Measurements from ENCODE around the gene DCTN2. TPM values are rescaled to one million over a fixed set of nuclear protein-coding genes. Genes with fewer than 3 reads are reported as not detected.

DCTN2 gene
- total and polyA plus RNA-seq, 8 donors: 104 to 162 (median 155) TPM

GRCh38 chr12:57550641-57551549 lies 3.9 kb upstream of the DCTN2 start:
- DNase-seq: no peak
- ATAC-seq: no peak
- intact Hi-C loops (cut with DNase I): no loop called here
- no peak overlapping the region for H3K4me3 ChIP-seq
- TF ChIP-seq, protein P1, sequence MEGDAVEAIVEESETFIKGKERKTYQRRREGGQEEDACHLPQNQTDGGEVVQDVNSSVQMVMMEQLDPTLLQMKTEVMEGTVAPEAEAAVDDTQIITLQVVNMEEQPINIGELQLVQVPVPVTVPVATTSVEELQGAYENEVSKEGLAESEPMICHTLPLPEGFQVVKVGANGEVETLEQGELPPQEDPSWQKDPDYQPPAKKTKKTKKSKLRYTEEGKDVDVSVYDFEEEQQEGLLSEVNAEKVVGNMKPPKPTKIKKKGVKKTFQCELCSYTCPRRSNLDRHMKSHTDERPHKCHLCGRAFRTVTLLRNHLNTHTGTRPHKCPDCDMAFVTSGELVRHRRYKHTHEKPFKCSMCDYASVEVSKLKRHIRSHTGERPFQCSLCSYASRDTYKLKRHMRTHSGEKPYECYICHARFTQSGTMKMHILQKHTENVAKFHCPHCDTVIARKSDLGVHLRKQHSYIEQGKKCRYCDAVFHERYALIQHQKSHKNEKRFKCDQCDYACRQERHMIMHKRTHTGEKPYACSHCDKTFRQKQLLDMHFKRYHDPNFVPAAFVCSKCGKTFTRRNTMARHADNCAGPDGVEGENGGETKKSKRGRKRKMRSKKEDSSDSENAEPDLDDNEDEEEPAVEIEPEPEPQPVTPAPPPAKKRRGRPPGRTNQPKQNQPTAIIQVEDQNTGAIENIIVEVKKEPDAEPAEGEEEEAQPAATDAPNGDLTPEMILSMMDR (IDR thresholded peaks at IDR 0.05): no peak
- H3K27ac ChIP-seq: no peak overlapping the region
- peaks cover 9 to 51% of the 10 kb centered on the region in 2 donors for H3K27me3 ChIP-seq
- no peaks in the 10 kb centered on the region for H3K9me3 ChIP-seq
- peaks cover 8 to 19% of the 10 kb centered on the region in 2 donors for H3K4me1 ChIP-seq
- no peaks in the 10 kb centered on the region for H3K36me3 ChIP-seq

DNA sequence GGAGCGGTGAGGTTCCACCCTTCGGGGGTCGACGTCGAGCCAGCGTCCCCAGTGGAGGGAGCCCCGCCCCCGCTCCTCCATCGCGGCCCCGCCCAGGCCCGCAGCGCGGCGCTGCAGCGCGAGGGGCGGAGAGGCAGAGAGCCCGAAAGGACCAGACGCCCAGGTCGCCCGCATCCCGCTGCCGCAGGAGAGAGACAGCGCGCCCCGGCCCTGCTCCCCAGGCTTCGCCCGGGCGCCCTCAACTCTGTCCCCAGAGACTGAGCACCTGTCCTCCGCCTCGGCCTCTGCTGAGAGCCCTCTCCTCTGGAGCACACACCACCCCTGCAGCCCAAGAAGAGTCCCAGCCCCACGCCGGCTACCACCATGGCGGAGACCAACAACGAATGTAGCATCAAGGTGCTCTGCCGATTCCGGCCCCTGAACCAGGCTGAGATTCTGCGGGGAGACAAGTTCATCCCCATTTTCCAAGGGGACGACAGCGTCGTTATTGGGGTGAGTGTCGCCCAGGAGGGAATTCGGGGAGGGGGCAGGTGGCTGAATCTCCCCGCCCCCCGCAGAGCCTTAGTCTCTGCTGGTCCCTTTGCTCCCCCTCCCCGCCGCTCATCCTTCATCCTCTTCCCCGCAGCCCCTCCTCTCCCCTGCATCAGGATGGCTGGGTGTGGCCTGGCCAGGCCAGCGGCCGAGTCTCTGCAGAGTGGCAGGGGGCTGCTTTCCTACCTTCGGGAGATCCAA lies 3.1 kb upstream of the DCTN2 start, which contains the start of gene KIF5A:
Gene KIF5A (plus strand): TSS at position 136 of the 732 bp plus-strand sequence. CDS start 228 bp downstream, at position 364.
- intact Hi-C loops (cut with DNase I): no loop called here
- DNase-seq: peak in 1 of 4 donors; percentile 89
- peaks cover 16 to 27% of the 10 kb centered on the region in 2 donors for H3K4me1 ChIP-seq
- peaks cover 9 to 51% of the 10 kb centered on the region in 2 donors for H3K27me3 ChIP-seq
- peak within 1 kb of the TSS; percentile 15 to 34 for H3K4me3 ChIP-seq
- no peak within 1 kb of the TSS for H3K27ac ChIP-seq
- no peaks in the 10 kb centered on the region for H3K36me3 ChIP-seq
- ATAC-seq: peak; percentile 8
- H3K9me3 ChIP-seq: no peaks in the 10 kb centered on the region
- TF ChIP-seq, protein P1 (IDR thresholded peaks at IDR 0.05): no peak

DNA sequence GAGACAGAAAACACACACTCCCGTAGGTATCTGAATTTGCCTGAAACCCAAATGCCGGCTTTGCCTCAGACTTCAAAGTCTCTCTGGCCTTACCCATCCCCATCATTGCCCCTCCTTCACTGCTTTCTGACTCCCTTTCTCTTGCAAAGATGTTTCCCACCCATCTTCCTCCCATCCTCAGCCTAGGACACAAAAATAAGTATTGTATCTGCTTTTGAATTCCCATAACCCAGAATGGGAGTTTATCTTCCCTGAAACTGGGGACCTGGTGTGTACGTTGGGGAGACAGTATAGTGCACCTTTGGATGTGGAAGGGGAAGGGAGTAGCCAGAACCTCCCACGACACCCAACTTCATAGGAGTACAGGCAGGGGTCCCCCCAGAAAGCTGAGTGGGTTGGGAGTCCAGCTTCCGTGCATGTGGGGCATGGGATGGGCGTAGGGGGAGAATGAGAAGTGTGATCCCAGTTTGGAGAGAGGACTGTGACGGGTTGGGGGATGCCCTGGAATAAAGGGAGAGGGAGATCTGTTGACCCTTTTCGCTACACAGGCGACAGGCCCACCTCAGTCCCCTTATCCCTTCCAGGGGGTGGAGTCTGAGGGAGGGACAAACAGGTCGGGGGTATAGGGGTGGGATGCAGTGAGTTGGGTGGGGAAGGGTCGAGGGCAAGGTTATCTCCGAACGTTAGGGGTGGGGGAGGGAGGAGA lies 2.4 kb upstream of the DCTN2 start:
- Histone ChIP-seq H3K27me3 (peaks cover 9 to 51% of the 10 kb centered on the region in 2 donors), H3K4me3 (peak overlapping the region; percentile 15 to 34), H3K27ac (no peak overlapping the region), H3K36me3 (no peaks in the 10 kb centered on the region), H3K9me3 (no peaks in the 10 kb centered on the region), H3K4me1 (peaks cover 16 to 34% of the 10 kb centered on the region in 2 donors)
- TF ChIP-seq, protein P1 (IDR thresholded peaks at IDR 0.05): no peak
- DNase-seq (no peak), ATAC-seq (no peak)
- intact Hi-C loops (cut with DNase I): no loop called here

DNA sequence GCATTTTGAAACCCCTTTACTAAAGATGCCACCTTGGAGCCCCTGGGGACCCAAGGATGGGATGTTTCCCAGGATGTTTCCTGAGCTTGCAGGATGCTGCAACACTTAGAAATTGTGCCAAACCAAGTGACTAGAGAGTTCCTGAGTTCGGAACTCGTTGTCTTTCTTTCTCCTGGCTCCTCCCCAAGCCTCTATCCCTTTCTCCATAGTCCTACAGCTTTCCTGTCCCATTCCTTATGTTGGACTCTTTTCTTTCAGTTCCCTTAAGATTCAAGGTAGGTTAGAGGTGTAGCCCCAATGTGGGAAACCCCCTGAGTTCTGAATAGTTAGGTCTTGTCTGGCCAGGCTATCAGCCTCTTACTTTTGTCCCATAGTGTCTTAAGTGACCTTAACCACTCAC lies 1.5 kb upstream of the DCTN2 start:
- Histone ChIP-seq H3K27me3 (peaks cover 9 to 45% of the 10 kb centered on the region in 2 donors), H3K27ac (no peak overlapping the region), H3K36me3 (peaks cover 0 to 7% of the 10 kb centered on the region in 2 donors), H3K9me3 (no peaks in the 10 kb centered on the region), H3K4me3 (no peak overlapping the region), H3K4me1 (peaks cover 16 to 42% of the 10 kb centered on the region in 2 donors)
- TF ChIP-seq, protein P1 (IDR thresholded peaks at IDR 0.05): no peak
- intact Hi-C loops (cut with DNase I): no loop called here
- ATAC-seq (no peak), DNase-seq (no peak)

All from left lung (tissue), 10 donors.